Neural progenitor cell (in vitro differentiated cells): ENCODE data around the gene UBAP2. TPM values are rescaled to one million over a fixed set of nuclear protein-coding genes. Genes with fewer than 3 reads are reported as not detected.

Experiments used
- DNase-seq: peaks from one replicate; pipeline ENCODE4 v3.0.0-alpha.2; 2016; ENCODE audit warnings: low spot score
- H2AFZ ChIP-seq: fragments of 200-600 bp; sonication (generic); replicated peaks from 2 replicates; pipeline ENCODE4 v1.6.1; 2016; ENCODE audit warnings: antibody characterized with exemption
- H3F3A ChIP-seq: fragments of 200-600 bp; sonication (generic); 2 replicates; pipeline ENCODE4 v1.6.1; 2016; ENCODE audit warnings: antibody characterized with exemption, low read depth
- H3K27ac ChIP-seq: fragments of 200-600 bp; sonication (generic); 2 replicates; pipeline ENCODE4 v1.5.1; 2016; ENCODE audit warnings: mild to moderate bottlenecking
- H3K27me3 ChIP-seq: fragments of 200-600 bp; sonication (generic); 2 replicates; pipeline ENCODE4 v1.6.1; 2016; ENCODE audit warnings: mild to moderate bottlenecking, moderate library complexity
- H3K36me3 ChIP-seq: fragments of 200-600 bp; sonication (generic); 2 replicates; pipeline ENCODE4 v1.5.1; 2016
- H3K4me1 ChIP-seq: fragments of 200-600 bp; sonication (generic); 2 replicates; pipeline ENCODE4 v1.6.1; 2016; ENCODE audit warnings: mixed run types
- H3K4me2 ChIP-seq: fragments of 200-600 bp; sonication (generic); 2 replicates; pipeline ENCODE4 v1.6.1; 2016
- H3K4me3 ChIP-seq: fragments of 200-600 bp; sonication (generic); 2 replicates; pipeline ENCODE4 v1.5.1; 2016
- H3K79me2 ChIP-seq: fragments of 200-600 bp; sonication (generic); 2 replicates; pipeline ENCODE4 v1.6.1; 2016; ENCODE audit warnings: low read depth
- H3K9ac ChIP-seq: fragments of 200-600 bp; sonication (generic); 2 replicates; pipeline ENCODE4 v1.6.1; 2016
- H3K9me3 ChIP-seq: fragments of 200-600 bp; sonication (generic); 2 replicates; pipeline ENCODE4 v1.5.1; 2016; ENCODE audit warnings: low read depth
- H4K20me1 ChIP-seq: fragments of 200-600 bp; sonication (generic); 2 replicates; pipeline ENCODE4 v1.6.1; 2016; ENCODE audit warnings: low read depth
- H3K27ac Mint-ChIP-seq: 3 replicates; pipeline ENCODE4 v1.8.0; 2021; ENCODE audit warnings: mixed read lengths
- H3K27me3 Mint-ChIP-seq: 2 replicates; pipeline ENCODE4 v1.8.0; 2022; ENCODE audit warnings: low read depth, mild to moderate bottlenecking, inconsistent platforms, moderate library complexity, mixed read lengths; ENCODE audit not compliant: insufficient read depth
- H3K36me3 Mint-ChIP-seq: 3 replicates; pipeline ENCODE4 v1.8.0; 2021; ENCODE audit warnings: mixed read lengths
- H3K4me1 Mint-ChIP-seq: 3 replicates; pipeline ENCODE4 v1.8.0; 2021; ENCODE audit warnings: mixed read lengths
- H3K4me3 Mint-ChIP-seq: 3 replicates; pipeline ENCODE4 v1.8.0; 2021; ENCODE audit warnings: mild to moderate bottlenecking, moderate library complexity, mixed read lengths
- H3K9me3 Mint-ChIP-seq: 3 replicates; pipeline ENCODE4 v1.8.0; 2020; ENCODE audit warnings: mixed read lengths
- EZH2 ChIP-seq: fragments of 200-600 bp; sonication (generic); IDR thresholded peaks from 2 replicates; pipeline ENCODE4 v1.6.1; 2017; ENCODE audit warnings: antibody characterized with exemption, mild to moderate bottlenecking, moderate library complexity
- EZH2phosphoT487 ChIP-seq: fragments of 200-600 bp; sonication (generic); IDR thresholded peaks from 2 replicates; pipeline ENCODE4 v1.6.1; 2017; ENCODE audit warnings: antibody characterized with exemption
- total RNA-seq: library from RNA; depleted of rRNA; stranded (reverse); fragments of >200 nt; gene quantifications from 2 replicates; pipeline ENCODE4 v1.2.3, GENCODE V29; 2015; ENCODE audit warnings: low replicate concordance
- TF ChIP-seq, protein P1 (sequence below): fragments of 200-600 bp; sonication (generic); IDR thresholded peaks from 2 replicates; pipeline ENCODE4 v1.5.1; 2017; ENCODE audit warnings: antibody characterized with exemption, mild to moderate bottlenecking

UBAP2 gene
- total RNA-seq, 1 donor from 2014 or later: 24.3 TPM

DNA sequence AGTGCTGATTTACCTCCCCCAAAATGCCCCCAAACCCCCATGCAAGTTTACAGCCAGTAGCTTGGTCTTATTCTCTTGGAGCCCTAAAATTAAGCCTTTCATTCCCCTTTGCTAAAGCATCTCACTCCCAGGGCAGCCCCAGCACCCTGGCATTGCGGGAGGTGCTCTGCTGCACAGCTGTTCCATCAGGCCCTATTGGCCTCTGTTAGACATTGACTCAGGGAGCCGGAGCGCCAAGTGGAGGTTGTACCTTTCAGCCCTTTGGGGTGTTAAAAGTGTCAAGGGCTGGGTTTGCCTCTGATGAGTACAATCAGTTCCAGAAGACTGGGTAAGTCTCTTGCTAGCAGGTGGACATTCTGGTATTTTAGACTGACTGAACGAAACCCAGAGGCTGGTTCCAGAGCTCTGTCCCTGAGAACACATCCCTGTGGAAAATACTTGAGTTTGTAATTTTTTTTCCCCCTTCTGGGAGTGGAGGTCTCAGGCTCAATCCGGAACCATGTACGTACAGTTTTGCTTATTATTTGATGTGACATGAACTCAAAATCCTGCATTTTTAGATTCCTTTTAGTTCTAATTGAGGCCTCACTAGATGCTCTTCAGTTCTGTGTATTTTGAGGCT lies 129.3 kb downstream of the UBAP2 start:
- no peak overlapping the region for H3K27ac Mint-ChIP-seq
- peaks cover 7% of the 10 kb centered on the region for H3K27me3 Mint-ChIP-seq
- no peaks in the 10 kb centered on the region for H3K9me3 Mint-ChIP-seq

GRCh38 chr9:33917036-33917435 lies 131.7 kb downstream of the UBAP2 start:
- H3K36me3 ChIP-seq: peaks cover 8% of the 10 kb centered on the region
- Mint-ChIP-seq H3K36me3 (peaks cover 34% of the 10 kb centered on the region), H3K9me3 (no peaks in the 10 kb centered on the region), H3K27ac (no peak overlapping the region), H3K27me3 (peaks cover 4% of the 10 kb centered on the region), H3K4me3 (no peak overlapping the region), H3K4me1 (no peaks in the 10 kb centered on the region)
- H3K27me3 ChIP-seq: no peaks in the 10 kb centered on the region
- H3F3A ChIP-seq: peaks cover 36% of the 10 kb centered on the region
- H3K27ac ChIP-seq: no peak overlapping the region
- H3K9ac ChIP-seq: no peak overlapping the region
- peaks cover 19% of the 10 kb centered on the region for H4K20me1 ChIP-seq
- H3K4me2 ChIP-seq: no peak overlapping the region
- DNase-seq: no peak
- TF ChIP-seq, protein P1, sequence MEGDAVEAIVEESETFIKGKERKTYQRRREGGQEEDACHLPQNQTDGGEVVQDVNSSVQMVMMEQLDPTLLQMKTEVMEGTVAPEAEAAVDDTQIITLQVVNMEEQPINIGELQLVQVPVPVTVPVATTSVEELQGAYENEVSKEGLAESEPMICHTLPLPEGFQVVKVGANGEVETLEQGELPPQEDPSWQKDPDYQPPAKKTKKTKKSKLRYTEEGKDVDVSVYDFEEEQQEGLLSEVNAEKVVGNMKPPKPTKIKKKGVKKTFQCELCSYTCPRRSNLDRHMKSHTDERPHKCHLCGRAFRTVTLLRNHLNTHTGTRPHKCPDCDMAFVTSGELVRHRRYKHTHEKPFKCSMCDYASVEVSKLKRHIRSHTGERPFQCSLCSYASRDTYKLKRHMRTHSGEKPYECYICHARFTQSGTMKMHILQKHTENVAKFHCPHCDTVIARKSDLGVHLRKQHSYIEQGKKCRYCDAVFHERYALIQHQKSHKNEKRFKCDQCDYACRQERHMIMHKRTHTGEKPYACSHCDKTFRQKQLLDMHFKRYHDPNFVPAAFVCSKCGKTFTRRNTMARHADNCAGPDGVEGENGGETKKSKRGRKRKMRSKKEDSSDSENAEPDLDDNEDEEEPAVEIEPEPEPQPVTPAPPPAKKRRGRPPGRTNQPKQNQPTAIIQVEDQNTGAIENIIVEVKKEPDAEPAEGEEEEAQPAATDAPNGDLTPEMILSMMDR: no peak
- TF ChIP-seq EZH2phosphoT487 (no peak), EZH2 (no peak)
- no peak overlapping the region for H3K4me3 ChIP-seq
- peaks cover 9% of the 10 kb centered on the region for H3K79me2 ChIP-seq
- H2AFZ ChIP-seq: no peak overlapping the region
- H3K4me1 ChIP-seq: no peaks in the 10 kb centered on the region
- H3K9me3 ChIP-seq: no peaks in the 10 kb centered on the region

More for the DNA sequence above, 129.3 kb downstream of the UBAP2 start:
- DNase-seq: no peak
- peak overlapping the region; percentile 54 for H3K27ac ChIP-seq
- no peak for TF ChIP-seq EZH2
- TF ChIP-seq, protein P1: no peak
- TF ChIP-seq EZH2phosphoT487: no peak
- H3F3A ChIP-seq: peaks cover 41% of the 10 kb centered on the region
- Mint-ChIP-seq H3K36me3 (peaks cover 35% of the 10 kb centered on the region), H3K4me3 (no peak overlapping the region), H3K4me1 (no peaks in the 10 kb centered on the region)
- no peaks in the 10 kb centered on the region for H3K79me2 ChIP-seq
- H3K4me1 ChIP-seq: no peaks in the 10 kb centered on the region
- no peaks in the 10 kb centered on the region for H3K36me3 ChIP-seq
- no peaks in the 10 kb centered on the region for H3K27me3 ChIP-seq
- H3K4me2 ChIP-seq: no peak overlapping the region
- H4K20me1 ChIP-seq: peaks cover 20% of the 10 kb centered on the region
- H2AFZ ChIP-seq: no peak overlapping the region
- H3K9me3 ChIP-seq: no peaks in the 10 kb centered on the region
- no peak overlapping the region for H3K9ac ChIP-seq
- no peak overlapping the region for H3K4me3 ChIP-seq

DNA sequence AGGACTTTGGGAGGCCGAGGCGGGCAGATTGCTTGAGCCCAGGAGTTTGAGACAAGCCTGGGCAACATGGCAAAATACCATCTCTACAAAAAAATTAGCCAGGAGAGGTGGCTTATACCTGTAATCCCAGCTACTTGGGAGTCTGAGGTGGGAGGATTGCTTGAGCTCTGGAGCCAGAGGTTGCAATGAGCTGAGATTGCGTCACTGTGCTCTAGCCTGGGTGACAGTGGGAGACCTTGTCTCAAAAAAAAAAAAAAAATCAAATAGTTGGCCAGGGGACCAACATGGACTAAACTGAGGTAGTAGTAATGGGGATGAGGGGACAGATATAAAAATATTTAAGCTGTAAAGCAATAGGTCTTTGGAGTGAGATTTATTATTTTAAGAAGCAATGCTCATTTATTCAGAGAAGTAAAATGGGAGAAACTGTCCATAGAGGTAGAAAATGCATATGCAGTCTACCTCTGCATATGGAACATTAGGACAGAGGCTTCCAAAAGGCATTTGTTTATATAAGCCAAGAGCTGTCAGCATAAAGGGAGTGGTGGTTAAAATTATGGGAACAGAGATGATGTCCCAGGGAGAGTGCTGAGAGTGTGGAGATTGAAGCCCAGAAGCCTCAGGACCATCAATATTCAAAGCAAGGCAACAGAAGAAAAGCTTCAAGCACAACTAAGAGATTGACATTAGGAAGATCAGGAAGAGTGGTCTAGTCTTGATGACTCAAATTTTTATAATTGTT lies 133.6 kb downstream of the UBAP2 start:
- Histone ChIP-seq H3K4me1 (no peaks in the 10 kb centered on the region), H3K9ac (no peak overlapping the region), H2AFZ (no peak overlapping the region), H3K36me3 (peaks cover 13% of the 10 kb centered on the region), H3K9me3 (no peaks in the 10 kb centered on the region), H4K20me1 (peaks cover 20% of the 10 kb centered on the region), H3F3A (peaks cover 18% of the 10 kb centered on the region), H3K27me3 (no peaks in the 10 kb centered on the region), H3K4me2 (no peak overlapping the region), H3K79me2 (peaks cover 23% of the 10 kb centered on the region), H3K27ac (peak overlapping the region; percentile 37), H3K4me3 (no peak overlapping the region)
- H3K4me3 Mint-ChIP-seq: no peak overlapping the region
- H3K27me3 Mint-ChIP-seq: peaks cover 6% of the 10 kb centered on the region
- H3K36me3 Mint-ChIP-seq: peaks cover 26% of the 10 kb centered on the region
- TF ChIP-seq EZH2phosphoT487: no peak
- no peak for TF ChIP-seq EZH2
- TF ChIP-seq, protein P1: no peak
- no peaks in the 10 kb centered on the region for H3K4me1 Mint-ChIP-seq
- H3K9me3 Mint-ChIP-seq: no peaks in the 10 kb centered on the region
- H3K27ac Mint-ChIP-seq: no peak overlapping the region
- no peak for DNase-seq
